C1 segment of cervical spinal cord (tissue), 14 donors: ENCODE data around the gene KLHL29.
A peak's percentile ranks its signal among the peaks of the same experiment; 100 is the strongest.

ENCODE experiments used
- DNase-seq, 14 donors: peaks; one replicate each; lab custom pipeline; 2025; lab: John Stamatoyannopoulos, UW

KLHL29 gene

DNA sequence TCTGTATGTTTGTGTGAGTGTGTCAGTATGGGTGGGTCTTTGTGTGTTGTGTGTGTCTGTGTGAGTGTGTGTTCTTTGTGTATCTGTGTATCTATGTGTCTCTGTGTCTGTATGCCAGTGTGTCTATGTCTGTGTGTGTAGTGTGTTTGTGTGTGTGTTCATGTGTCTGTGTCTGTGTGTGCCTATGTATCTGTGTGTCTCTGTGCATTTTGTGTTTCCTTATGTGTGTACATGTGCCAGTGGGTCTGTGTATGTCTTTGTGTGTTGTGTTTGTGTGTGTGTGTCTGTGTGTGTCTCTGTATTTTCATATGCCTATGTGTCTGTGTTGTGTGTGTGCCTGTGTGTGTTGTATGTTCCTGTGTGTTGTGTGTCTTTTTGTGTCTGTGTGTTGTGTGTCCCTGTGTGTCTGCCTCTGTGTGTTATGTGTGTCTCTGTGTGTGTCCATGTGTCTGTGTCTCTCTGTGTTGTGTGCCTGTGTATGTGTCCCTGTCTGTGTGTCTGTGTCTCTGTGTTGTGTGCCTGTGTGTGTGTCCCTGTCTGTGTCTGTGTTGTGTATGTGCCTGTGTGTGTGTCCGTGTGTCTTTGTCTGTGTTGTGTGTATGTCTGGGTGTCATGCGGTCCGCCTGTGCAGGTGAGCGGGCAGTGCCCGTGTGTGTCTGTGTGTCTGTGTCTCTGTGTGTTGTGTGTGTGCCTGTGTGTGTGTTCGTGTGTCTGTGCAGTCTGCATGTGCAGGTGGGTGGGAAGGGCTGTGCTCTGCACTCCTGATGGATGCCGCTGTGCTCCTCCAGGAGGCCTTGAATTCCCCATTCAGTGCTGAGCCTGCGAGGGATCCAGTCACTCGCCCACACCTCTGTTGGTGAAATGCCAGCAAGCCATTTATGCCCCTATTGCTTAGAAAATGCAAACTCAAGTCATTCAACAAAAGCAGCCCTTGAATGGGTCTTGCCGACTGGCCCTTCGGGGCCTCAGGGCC lies 37.4 kb downstream of the KLHL29 start:
- DNase-seq, result no peak

GRCh38 chr2:23423062-23423872 lies 38.3 kb downstream of the KLHL29 start:
- no peak for DNase-seq

DNA sequence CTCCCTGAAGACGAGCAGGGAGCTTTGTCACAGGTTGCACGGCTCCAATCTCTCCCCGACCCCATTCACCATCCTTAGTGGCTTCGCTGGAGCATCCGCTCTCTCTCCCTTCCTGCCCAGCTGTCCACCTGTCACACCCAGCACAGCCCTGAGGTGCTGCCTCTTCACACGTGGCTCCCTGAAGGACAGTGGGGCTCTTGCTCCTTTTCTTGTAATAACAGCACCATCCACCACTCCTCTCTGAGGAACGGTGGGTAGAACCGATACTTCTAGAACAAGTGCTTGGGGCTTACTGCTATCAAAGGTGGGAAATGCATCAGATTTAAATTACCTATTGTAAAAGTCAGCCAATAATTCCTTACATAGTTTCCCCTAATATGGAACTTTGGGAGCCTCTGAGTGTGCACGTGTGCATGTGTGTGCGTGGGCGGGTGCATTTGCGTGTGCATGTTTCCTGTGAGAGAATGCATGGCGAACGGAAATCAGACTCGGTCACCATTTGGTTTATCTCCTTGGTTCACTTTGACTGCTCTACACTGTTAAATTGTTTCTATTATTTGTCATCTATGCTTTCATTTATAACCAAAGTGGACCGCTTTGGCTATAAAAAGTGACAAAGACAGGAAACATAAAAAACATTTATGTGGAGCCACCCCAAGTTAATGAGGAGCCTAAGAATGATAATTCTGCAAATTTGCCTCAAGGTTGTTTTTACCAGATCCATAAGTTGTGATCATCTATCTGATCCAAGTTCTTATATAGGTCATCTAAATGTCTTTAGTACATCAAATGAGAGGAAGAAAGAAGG lies 39.1 kb downstream of the KLHL29 start:
- no peak for DNase-seq

DNA sequence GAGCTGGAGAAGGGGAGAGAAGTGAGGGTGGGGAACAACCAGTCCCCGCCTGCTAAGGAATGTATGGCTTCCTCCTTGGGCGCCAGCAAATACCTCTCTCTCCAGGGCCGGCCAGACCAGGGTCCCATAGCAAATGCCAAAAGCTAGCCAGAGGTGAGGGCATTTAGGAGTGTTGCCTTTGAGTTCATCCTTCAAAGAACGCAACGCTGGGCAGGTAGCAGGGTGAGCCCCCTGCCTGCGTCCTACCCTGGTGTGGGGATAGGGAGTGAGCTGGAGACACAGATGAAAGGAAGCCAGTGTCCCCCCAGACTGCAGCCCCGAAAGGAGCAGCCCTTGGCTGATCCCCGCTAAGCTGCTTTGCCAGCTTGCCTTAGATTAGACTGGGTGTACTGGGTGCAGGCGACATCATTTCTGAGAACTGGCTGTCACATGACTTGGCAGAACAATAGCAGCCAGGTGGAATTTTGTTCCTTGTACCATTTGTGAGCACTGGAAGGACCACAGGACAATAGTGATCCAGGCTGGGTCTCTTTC lies 40.4 kb downstream of the KLHL29 start:
- peak in 1 of 14 donors; percentile 7 for DNase-seq

- DNase-seq, result no peak
Observed at GRCh38 chr2:23425885-23426262, 40.9 kb downstream of the KLHL29 start.

DNA sequence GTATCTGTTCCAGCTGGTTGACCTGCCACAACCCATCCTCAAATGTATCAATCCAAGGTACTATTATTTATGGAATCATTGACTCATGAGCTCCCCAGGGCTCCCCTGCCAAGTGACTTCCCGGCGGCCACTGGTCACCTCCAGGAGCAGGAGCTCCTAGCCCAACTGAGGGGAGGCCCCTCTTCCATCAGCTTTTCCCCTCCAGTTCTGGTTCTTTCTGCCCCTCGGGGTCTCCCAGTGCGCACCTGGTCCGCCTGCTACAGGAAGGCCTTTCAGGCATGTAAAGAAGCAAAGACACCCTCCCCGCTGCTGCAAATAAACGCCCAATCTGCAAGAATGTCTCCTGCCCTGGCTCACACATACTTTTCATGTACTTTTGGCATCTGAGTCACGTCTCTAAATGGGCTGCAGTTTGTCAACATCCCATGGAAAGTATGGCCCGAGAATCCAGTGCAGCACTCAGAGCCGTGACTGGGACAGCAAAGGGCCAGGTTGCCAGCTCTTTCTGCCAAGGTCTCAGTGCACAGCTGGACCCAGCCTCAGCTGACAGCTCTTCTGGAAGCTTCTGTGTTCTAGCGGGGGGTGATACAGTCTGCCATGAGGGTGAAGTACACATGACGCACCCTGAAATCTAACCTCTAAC lies 41.4 kb downstream of the KLHL29 start:
- no peak for DNase-seq

GRCh38 chr2:23427350-23427749 lies 42.4 kb downstream of the KLHL29 start:
- no peak for DNase-seq

DNA sequence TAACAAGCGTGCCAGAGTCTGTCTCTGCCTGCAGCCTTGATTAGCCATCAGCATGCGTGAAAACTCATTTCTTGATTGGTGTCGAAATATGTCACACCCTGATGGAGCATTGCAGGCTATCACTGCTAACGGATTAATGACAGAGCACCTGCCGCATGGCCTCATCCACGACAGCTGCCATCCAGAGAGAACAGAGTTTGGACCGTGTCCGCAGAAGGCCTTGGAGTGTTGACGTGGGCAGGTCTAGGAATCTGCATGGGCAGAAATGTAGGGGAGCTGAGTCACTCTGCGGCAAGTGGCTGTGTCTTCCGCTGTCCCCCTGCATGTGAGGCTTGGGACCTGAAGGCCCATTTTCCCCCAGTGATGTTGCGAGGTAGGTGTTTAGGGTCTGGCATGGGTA lies 43.0 kb downstream of the KLHL29 start:
- no peak for DNase-seq

GRCh38 chr2:23429036-23429435 lies 44.1 kb downstream of the KLHL29 start:
- DNase-seq, result no peak

DNA sequence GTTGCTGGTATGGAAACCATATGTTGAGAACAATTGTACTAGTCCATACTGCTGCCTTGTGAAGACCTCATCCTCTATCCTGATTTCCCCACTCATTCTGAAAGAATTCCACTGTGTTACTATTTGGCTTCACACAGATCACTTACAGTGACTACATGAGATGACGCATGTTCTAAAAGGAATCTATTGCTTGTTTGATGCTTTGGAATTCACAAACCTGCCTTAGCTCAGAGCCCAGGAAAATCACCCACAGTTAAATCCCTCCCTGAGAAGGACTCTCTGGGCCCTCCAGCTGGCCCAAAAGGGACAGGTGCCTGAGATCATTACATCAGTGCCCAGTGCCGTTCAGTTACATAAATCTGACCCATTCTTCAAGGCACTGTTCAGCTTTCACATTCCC lies 45.3 kb downstream of the KLHL29 start:
- no peak for DNase-seq

- DNase-seq, result no peak
Observed at GRCh38 chr2:23432531-23432930, 47.6 kb downstream of the KLHL29 start.

DNA sequence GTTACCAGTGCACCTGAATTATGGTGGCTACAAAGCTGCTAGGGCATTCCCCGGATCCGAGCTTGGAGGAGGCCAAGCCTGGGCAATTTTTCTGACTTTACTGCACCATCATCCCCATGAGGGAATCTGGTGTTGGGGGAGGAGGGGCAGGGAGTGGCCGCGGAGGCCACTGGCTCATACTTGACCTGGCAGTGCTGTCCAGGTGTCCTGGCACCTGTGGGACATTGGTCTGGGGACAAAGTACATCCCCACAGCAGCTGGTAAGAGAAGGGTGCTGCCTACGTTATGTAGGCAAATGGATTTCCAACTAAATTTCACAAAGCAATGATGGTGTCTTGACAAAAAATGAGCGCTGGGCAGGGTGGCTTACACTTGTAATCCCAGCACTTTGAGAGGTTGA lies 48.3 kb downstream of the KLHL29 start:
- DNase-seq, result no peak

- DNase-seq, result no peak
Observed at GRCh38 chr2:23434721-23435121, 49.7 kb downstream of the KLHL29 start.

DNA sequence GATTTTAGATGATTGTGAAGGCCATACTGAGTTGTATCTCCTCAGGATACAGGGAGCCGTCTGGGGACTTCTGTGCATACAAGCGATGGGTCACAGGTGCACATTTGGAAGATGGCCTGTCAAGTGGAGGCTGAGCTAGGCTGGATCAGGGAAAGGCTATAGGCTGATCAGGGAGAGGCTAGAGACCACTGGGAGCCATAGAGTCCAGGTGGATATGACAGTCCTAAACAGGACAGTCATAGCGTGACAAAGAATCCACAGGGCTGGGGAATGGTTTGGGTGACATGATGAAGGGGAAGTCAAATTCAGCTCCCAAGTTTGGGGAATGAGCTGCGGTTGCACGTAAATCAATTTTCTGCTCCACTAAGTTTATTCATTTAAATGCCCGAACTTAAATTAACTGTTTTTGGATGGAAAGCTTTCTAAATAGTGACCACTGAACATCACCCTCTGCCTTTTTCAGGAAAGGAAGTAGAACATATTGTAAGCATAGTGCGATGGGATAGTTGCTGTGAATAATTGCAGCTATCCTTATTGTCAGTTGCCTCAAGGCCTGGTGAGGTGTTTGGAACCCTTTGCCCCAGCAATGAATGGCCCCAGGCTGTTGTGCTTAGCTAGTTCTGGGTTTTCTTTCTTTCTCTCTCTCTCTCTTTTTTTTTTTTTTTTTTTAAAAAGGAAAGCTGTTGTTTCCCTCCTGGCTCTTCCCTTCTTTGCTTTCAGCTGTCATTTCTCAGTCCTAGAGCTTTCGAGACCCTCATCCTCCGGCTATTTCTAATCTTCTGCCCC lies 50.5 kb downstream of the KLHL29 start:
- no peak for DNase-seq

DNA sequence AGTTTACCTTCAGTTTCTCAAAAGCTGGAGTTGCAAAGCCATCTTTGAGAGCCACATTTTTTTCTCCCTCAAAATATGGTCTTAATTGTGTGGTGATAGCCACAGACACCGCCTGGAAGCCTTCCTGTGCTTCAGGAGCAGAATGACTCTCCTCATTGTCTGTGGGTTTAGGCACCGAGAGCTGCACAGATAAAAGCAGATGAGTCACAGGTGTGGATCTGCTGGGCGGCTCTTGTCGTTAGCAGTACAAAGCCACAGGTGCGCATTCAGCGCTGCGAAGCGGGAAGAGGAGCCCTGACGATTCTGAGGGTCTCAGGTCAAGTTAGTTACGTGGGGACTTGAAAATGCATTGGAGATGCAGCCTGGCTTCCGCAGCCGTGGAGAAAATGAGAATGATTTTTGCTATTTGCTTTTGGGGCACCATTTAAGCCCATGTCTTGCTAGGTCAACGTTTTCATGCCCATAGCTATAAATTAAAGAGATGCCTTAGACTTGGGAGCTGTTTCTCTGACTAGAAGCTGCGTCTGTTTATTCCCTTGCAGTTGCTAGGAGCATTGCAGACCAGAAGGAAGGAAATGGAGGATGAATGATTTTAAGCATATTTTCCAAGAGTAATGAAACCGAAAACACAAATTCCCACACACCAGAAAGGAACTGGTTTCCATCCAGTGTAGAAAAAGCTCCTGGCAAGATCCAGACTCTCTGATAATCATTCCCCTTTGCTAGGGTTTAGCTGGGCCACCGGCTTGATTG lies 51.5 kb downstream of the KLHL29 start:
- no peak for DNase-seq

GRCh38 chr2:23441414-23441813 lies 56.4 kb downstream of the KLHL29 start:
- no peak for DNase-seq

- no peak for DNase-seq
Observed at GRCh38 chr2:23445450-23445868, 60.5 kb downstream of the KLHL29 start.

- DNase-seq, result no peak
Observed at GRCh38 chr2:23446916-23447315, 61.9 kb downstream of the KLHL29 start.

DNA sequence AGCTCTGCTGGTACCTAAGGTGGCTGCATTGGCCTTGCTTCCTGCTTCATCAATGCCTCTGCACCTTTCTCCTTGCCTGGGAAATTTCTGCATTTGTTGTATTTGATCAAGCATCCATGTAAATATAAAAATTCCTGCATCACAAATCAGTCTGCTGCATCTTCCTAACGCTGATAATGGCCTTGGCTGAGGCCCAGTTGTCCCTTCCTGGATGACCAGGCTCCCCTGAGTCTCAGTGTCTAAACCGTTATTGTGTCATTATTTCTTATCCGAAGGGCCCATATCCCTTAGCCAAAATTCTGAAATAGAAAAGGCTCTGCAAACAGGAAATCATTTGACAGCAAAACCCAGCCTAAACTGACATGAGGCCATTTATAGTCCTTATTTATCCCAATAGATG lies 62.4 kb downstream of the KLHL29 start:
- no peak for DNase-seq
